Gastroesophageal sphincter (tissue), 4 donors: ENCODE results near the gene GNA14. TPM values are rescaled to one million over a fixed set of nuclear protein-coding genes. Genes with fewer than 3 reads are reported as not detected.

Source experiments
- ATAC-seq: fragments of 150-250 bp; one replicate; pipeline ENCODE4 v1.9.1; 2016; ENCODE audit warnings: mild to moderate bottlenecking, moderate library complexity
- H3K27ac ChIP-seq, 4 donors: fragments of 200-600 bp; sonication (generic) in 3 of 4; 1 replicate in 3 of 4; 2 replicates in 1 of 4; pipeline ENCODE4 v1.5.1; 2016 to 2019
- H3K27me3 ChIP-seq: fragments of 200-600 bp; sonication (generic); one replicate; pipeline ENCODE4 v1.5.1; 2019
- H3K36me3 ChIP-seq, 2 donors: fragments of 200-600 bp; sonication (generic); one replicate each; pipeline ENCODE4 v1.5.1; 2019; ENCODE audit warnings: control low read depth in 1 of 2
- H3K4me1 ChIP-seq, 3 donors: fragments of 200-600 bp; sonication (generic); 1 replicate in 2 of 3; 2 replicates in 1 of 3; pipeline ENCODE4 v1.5.1; 2016 to 2019; ENCODE audit warnings: control low read depth in 2 of 3
- H3K4me3 ChIP-seq, 2 donors: fragments of 200-600 bp; sonication (generic); one replicate each; pipeline ENCODE4 v1.5.1; 2019; ENCODE audit warnings: mild to moderate bottlenecking in 1 of 2, moderate library complexity in 1 of 2
- H3K9me3 ChIP-seq, 3 donors: fragments of 200-600 bp; sonication (generic); one replicate each; pipeline ENCODE4 v1.5.1; 2017 to 2019; ENCODE audit warnings: control low read depth in 2 of 3
- EP300 ChIP-seq: sonication (generic); formaldehyde crosslinking; IDR thresholded peaks from one replicate; pipeline ENCODE4 v1.6.1; 2017; ENCODE audit warnings: antibody characterized with exemption, mild to moderate bottlenecking
- POLR2A ChIP-seq, 2 donors: fragments of 450-650 bp; IDR thresholded peaks; one replicate each; pipeline ENCODE4 v1.6.1; 2017; ENCODE audit warnings: antibody characterized with exemption in 2 of 2, mild to moderate bottlenecking in 2 of 2, moderate library complexity in 1 of 2
- POLR2AphosphoS5 ChIP-seq: sonication (generic); formaldehyde crosslinking; IDR thresholded peaks from one replicate; pipeline ENCODE4 v1.6.1; 2017; ENCODE audit warnings: antibody characterized with exemption
- WGBS, 2 donors: methylation state at CpG; one replicate each; pipeline ENCODE4 v1.1.5; 2018; ENCODE audit warnings: low coverage in 1 of 2; 5-methylcytosine and 5-hydroxymethylcytosine counted together
- total RNA-seq, 4 donors: library from RNA; depleted of rRNA; stranded (reverse); fragments of >200 nt; gene quantifications; one replicate each; pipeline ENCODE4 v1.1.0, GENCODE V29; 2016
- TF ChIP-seq, protein P1 (sequence below), 4 experiments: fragments of 200-600 bp in 2 of 4; fragments of 450-650 bp in 2 of 4; sonication (generic) in 1 of 4; IDR thresholded peaks; one replicate each; pipeline ENCODE4 v1.5.1; 2017 to 2019; ENCODE audit warnings: antibody characterized with exemption in 4 of 4, mild to moderate bottlenecking in 2 of 4, moderate library complexity in 2 of 4

Gene GNA14
- total RNA-seq, 4 donors from 2014 or later, result 3.9 to 6.4 (median 5.1) TPM

GRCh38 chr9:77426712-77427111 is 221.4 kb downstream of the GNA14 start:
- Histone ChIP-seq H3K27ac (no peak overlapping the region), H3K4me1 (no peaks in the 10 kb centered on the region), H3K36me3 (peaks cover 0 to 17% of the 10 kb centered on the region in 2 donors), H3K27me3 (no peaks in the 10 kb centered on the region), H3K9me3 (no peaks in the 10 kb centered on the region), H3K4me3 (no peak overlapping the region)
- 42 to 86% methylated on average over 3 of the region's 3 CpGs for WGBS, 2 donors
- ATAC-seq, result no peak
- no peak for TF ChIP-seq POLR2AphosphoS5
- no peak for TF ChIP-seq EP300
- TF ChIP-seq POLR2A (IDR thresholded peaks at IDR 0.05), result no peak
- TF ChIP-seq, protein P1, sequence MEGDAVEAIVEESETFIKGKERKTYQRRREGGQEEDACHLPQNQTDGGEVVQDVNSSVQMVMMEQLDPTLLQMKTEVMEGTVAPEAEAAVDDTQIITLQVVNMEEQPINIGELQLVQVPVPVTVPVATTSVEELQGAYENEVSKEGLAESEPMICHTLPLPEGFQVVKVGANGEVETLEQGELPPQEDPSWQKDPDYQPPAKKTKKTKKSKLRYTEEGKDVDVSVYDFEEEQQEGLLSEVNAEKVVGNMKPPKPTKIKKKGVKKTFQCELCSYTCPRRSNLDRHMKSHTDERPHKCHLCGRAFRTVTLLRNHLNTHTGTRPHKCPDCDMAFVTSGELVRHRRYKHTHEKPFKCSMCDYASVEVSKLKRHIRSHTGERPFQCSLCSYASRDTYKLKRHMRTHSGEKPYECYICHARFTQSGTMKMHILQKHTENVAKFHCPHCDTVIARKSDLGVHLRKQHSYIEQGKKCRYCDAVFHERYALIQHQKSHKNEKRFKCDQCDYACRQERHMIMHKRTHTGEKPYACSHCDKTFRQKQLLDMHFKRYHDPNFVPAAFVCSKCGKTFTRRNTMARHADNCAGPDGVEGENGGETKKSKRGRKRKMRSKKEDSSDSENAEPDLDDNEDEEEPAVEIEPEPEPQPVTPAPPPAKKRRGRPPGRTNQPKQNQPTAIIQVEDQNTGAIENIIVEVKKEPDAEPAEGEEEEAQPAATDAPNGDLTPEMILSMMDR (IDR thresholded peaks at IDR 0.05), result no peak

- no peak overlapping the region for H3K4me3 ChIP-seq
- H3K27me3 ChIP-seq, result no peaks in the 10 kb centered on the region
- ATAC-seq, result no peak
- 69 to 81% methylated on average over 2 of the region's 2 CpGs for WGBS, 2 donors
- peaks cover 0 to 17% of the 10 kb centered on the region in 2 donors for H3K36me3 ChIP-seq
- H3K4me1 ChIP-seq, result no peaks in the 10 kb centered on the region
- H3K27ac ChIP-seq, result no peak overlapping the region
- no peaks in the 10 kb centered on the region for H3K9me3 ChIP-seq
- TF ChIP-seq, protein P1 (IDR thresholded peaks at IDR 0.05), result no peak
- no peak for TF ChIP-seq POLR2AphosphoS5
- no peak for TF ChIP-seq POLR2A (IDR thresholded peaks at IDR 0.05)
- TF ChIP-seq EP300, result no peak
These were observed 223.1 kb downstream of the GNA14 start for GRCh38 chr9:77424993-77425392.

GRCh38 chr9:77423841-77424240 is 224.3 kb downstream of the GNA14 start:
- 69 to 97% methylated on average over 2 to 3 of the region's 3 CpGs for WGBS, 2 donors
- Histone ChIP-seq H3K9me3 (no peaks in the 10 kb centered on the region), H3K27ac (no peak overlapping the region), H3K4me3 (no peak overlapping the region), H3K36me3 (peaks cover 0 to 17% of the 10 kb centered on the region in 2 donors), H3K4me1 (no peaks in the 10 kb centered on the region), H3K27me3 (no peaks in the 10 kb centered on the region)
- TF ChIP-seq POLR2A (IDR thresholded peaks at IDR 0.05), result no peak
- TF ChIP-seq, protein P1 (IDR thresholded peaks at IDR 0.05), result no peak
- TF ChIP-seq POLR2AphosphoS5, result no peak
- TF ChIP-seq EP300, result no peak
- no peak for ATAC-seq

GRCh38 chr9:77422969-77423368 is 225.2 kb downstream of the GNA14 start:
- 80 to 88% methylated on average over 1 to 3 of the region's 3 CpGs for WGBS, 2 donors
- Histone ChIP-seq H3K27me3 (no peaks in the 10 kb centered on the region), H3K36me3 (peaks cover 0 to 17% of the 10 kb centered on the region in 2 donors), H3K4me1 (no peaks in the 10 kb centered on the region), H3K9me3 (no peaks in the 10 kb centered on the region), H3K4me3 (no peak overlapping the region), H3K27ac (no peak overlapping the region)
- TF ChIP-seq, protein P1 (IDR thresholded peaks at IDR 0.05), result no peak
- TF ChIP-seq POLR2AphosphoS5 (no peak), EP300 (no peak), POLR2A (IDR thresholded peaks at IDR 0.05) (no peak)
- ATAC-seq, result no peak

- ATAC-seq, result no peak
- Histone ChIP-seq H3K4me3 (no peak overlapping the region), H3K27me3 (no peaks in the 10 kb centered on the region), H3K36me3 (peaks cover 0 to 17% of the 10 kb centered on the region in 2 donors), H3K27ac (no peak overlapping the region), H3K4me1 (no peaks in the 10 kb centered on the region), H3K9me3 (no peaks in the 10 kb centered on the region)
- 82 to 100% methylated on average over 2 to 7 of the region's 10 CpGs for WGBS, 2 donors
- TF ChIP-seq, protein P1 (IDR thresholded peaks at IDR 0.05), result no peak
- TF ChIP-seq POLR2AphosphoS5 (no peak), POLR2A (IDR thresholded peaks at IDR 0.05) (no peak), EP300 (no peak)
These were observed 226.4 kb downstream of the GNA14 start for GRCh38 chr9:77421506-77422265.
